HEK293 (cell line): Measurements from ENCODE around the gene RASL12.

ENCODE experiments used
- CTCF ChIA-PET: fragments of 350-600 bp; formaldehyde crosslinking; extraction: SDS; loops from one replicate; lab custom pipeline; 2021; ENCODE audit warnings: antibody characterized with exemption; lab: Yijun Ruan, JAX
- POLR2A ChIA-PET: fragments of 300-600 bp; formaldehyde crosslinking; extraction: SDS; loops from one replicate; lab custom pipeline; 2020; ENCODE audit warnings: antibody characterized with exemption, inconsistent platforms; lab: Yijun Ruan, JAX
- H3K27ac ChIP-seq: fragments of 200-500 bp; sonication (Bioruptor generic); 2 replicates; pipeline ENCODE4 v1.5.1; 2014; ENCODE audit warnings: low read depth, low read length, control low read depth, inconsistent platforms; ENCODE audit errors: extremely low read depth
- H3K36me3 ChIP-seq, 2 experiments: fragments of 200-500 bp in 1 of 2; sonication (Bioruptor generic) in 1 of 2; 1 replicate in 1 of 2; 2 replicates in 1 of 2; pipeline ENCODE4 v1.5.1; 2014 to 2017; ENCODE audit warnings: inconsistent platforms in 2 of 2, low read length in 2 of 2; ENCODE audit not compliant: control insufficient read depth in 2 of 2, insufficient read depth in 1 of 2
- H3K4me1 ChIP-seq: fragments of 200-500 bp; sonication (Bioruptor generic); 2 replicates; pipeline ENCODE4 v1.5.1; 2014; ENCODE audit warnings: mild to moderate bottlenecking, low read length, inconsistent platforms; ENCODE audit not compliant: control insufficient read depth, insufficient read depth
- H3K4me3 ChIP-seq: 2 replicates; pipeline ENCODE4 v1.5.1; 2011; ENCODE audit warnings: low read depth, mild to moderate bottlenecking, control low read depth, low read length, moderate library complexity
- H3K9me3 ChIP-seq: fragments of 200-500 bp; sonication (Bioruptor generic); 2 replicates; pipeline ENCODE4 v1.5.1; 2014; ENCODE audit warnings: low read depth, low read length, inconsistent platforms; ENCODE audit not compliant: control insufficient read depth, insufficient read depth
- GLIS1 ChIP-seq: fragments of 450-650 bp; formaldehyde crosslinking; IDR thresholded peaks from 2 replicates; pipeline ENCODE4 v1.5.1; 2016; ENCODE audit warnings: missing biosample characterization, missing genetic modification characterization
- MZF1 ChIP-seq: fragments of 450-650 bp; formaldehyde crosslinking; IDR thresholded peaks from 2 replicates; pipeline ENCODE4 v1.5.1; 2017; ENCODE audit warnings: missing biosample characterization, missing genetic modification characterization, borderline replicate concordance
- SP3 ChIP-seq: fragments of 450-650 bp; formaldehyde crosslinking; IDR thresholded peaks from 2 replicates; pipeline ENCODE4 v1.5.1; 2016; ENCODE audit warnings: missing biosample characterization, missing genetic modification characterization
- ZBTB17 ChIP-seq: fragments of 450-650 bp; formaldehyde crosslinking; IDR thresholded peaks from 2 replicates; pipeline ENCODE4 v1.5.1; 2016; ENCODE audit warnings: missing biosample characterization, missing genetic modification characterization
- ZBTB48 ChIP-seq: fragments of 450-650 bp; formaldehyde crosslinking; IDR thresholded peaks from 2 replicates; pipeline ENCODE4 v1.5.1; 2016; ENCODE audit warnings: missing biosample characterization, missing genetic modification characterization
- ZFP37 ChIP-seq: fragments of 450-650 bp; formaldehyde crosslinking; IDR thresholded peaks from 2 replicates; pipeline ENCODE4 v1.5.1; 2016; ENCODE audit warnings: missing biosample characterization, missing genetic modification characterization
- ZNF114 ChIP-seq: fragments of 450-650 bp; formaldehyde crosslinking; IDR thresholded peaks from 2 replicates; pipeline ENCODE4 v1.5.0; 2017; ENCODE audit warnings: missing biosample characterization, missing genetic modification characterization
- ZNF157 ChIP-seq: fragments of 450-650 bp; formaldehyde crosslinking; IDR thresholded peaks from 2 replicates; pipeline ENCODE4 v1.5.1; 2016; ENCODE audit warnings: missing biosample characterization, missing genetic modification characterization
- ZNF169 ChIP-seq: fragments of 450-650 bp; formaldehyde crosslinking; IDR thresholded peaks from 2 replicates; pipeline ENCODE4 v1.5.1; 2016; ENCODE audit warnings: missing biosample characterization, missing genetic modification characterization
- ZNF2 ChIP-seq: fragments of 450-650 bp; formaldehyde crosslinking; IDR thresholded peaks from 2 replicates; pipeline ENCODE4 v1.5.1; 2016; ENCODE audit warnings: missing biosample characterization, missing genetic modification characterization
- ZNF221 ChIP-seq: fragments of 450-650 bp; formaldehyde crosslinking; IDR thresholded peaks from 2 replicates; pipeline ENCODE4 v1.5.1; 2017; ENCODE audit warnings: missing biosample characterization, missing genetic modification characterization, borderline replicate concordance
- ZNF223 ChIP-seq: fragments of 450-650 bp; formaldehyde crosslinking; IDR thresholded peaks from 2 replicates; pipeline ENCODE4 v1.5.1; 2016; ENCODE audit warnings: missing biosample characterization, missing genetic modification characterization
- ZNF335 ChIP-seq: fragments of 450-650 bp; formaldehyde crosslinking; conservative IDR thresholded peaks from 2 replicates; pipeline ENCODE4 v1.5.1; 2016; ENCODE audit warnings: missing biosample characterization, missing genetic modification characterization
- ZNF654 ChIP-seq: fragments of 450-650 bp; formaldehyde crosslinking; IDR thresholded peaks from 2 replicates; pipeline ENCODE4 v1.5.1; 2016; ENCODE audit warnings: low read depth, missing biosample characterization, missing genetic modification characterization
- ZNF664 ChIP-seq: fragments of 450-650 bp; formaldehyde crosslinking; IDR thresholded peaks from 2 replicates; pipeline ENCODE4 v1.5.1; 2016; ENCODE audit warnings: missing biosample characterization, missing genetic modification characterization
- ZNF670 ChIP-seq: fragments of 450-650 bp; formaldehyde crosslinking; IDR thresholded peaks from 2 replicates; pipeline ENCODE4 v1.5.1; 2016; ENCODE audit warnings: missing biosample characterization, missing genetic modification characterization, low read depth
- ZNF776 ChIP-seq: fragments of 450-650 bp; formaldehyde crosslinking; IDR thresholded peaks from 2 replicates; pipeline ENCODE4 v1.5.0; 2017; ENCODE audit warnings: missing biosample characterization, missing genetic modification characterization, borderline replicate concordance
- ZNF830 ChIP-seq: fragments of 450-650 bp; IDR thresholded peaks from 2 replicates; pipeline ENCODE4 v1.5.0; 2018; ENCODE audit warnings: missing biosample characterization, missing genetic modification characterization, low read depth, mild to moderate bottlenecking, moderate library complexity
- ZSCAN16 ChIP-seq: fragments of 450-650 bp; formaldehyde crosslinking; IDR thresholded peaks from 2 replicates; pipeline ENCODE4 v1.5.1; 2016; ENCODE audit warnings: missing biosample characterization, missing genetic modification characterization
- TF ChIP-seq, protein P1 (sequence below): fragments of 450-650 bp; formaldehyde crosslinking; IDR thresholded peaks from 2 replicates; pipeline ENCODE4 v1.5.1; 2016; ENCODE audit warnings: missing biosample characterization, missing genetic modification characterization
- TF ChIP-seq, protein P2 (sequence below): fragments of 450-650 bp; formaldehyde crosslinking; IDR thresholded peaks from 2 replicates; pipeline ENCODE4 v1.5.1; 2016; ENCODE audit warnings: missing biosample characterization, missing genetic modification characterization
- TF ChIP-seq, protein P3 (sequence below): fragments of 450-650 bp; formaldehyde crosslinking; IDR thresholded peaks from 2 replicates; pipeline ENCODE4 v1.5.1; 2016; ENCODE audit warnings: missing biosample characterization, missing genetic modification characterization
- TF ChIP-seq, protein P4 (sequence below): fragments of 450-650 bp; formaldehyde crosslinking; IDR thresholded peaks from 2 replicates; pipeline ENCODE4 v1.5.1; 2016; ENCODE audit warnings: missing biosample characterization, missing genetic modification characterization
- TF ChIP-seq, protein P5 (sequence below): fragments of 450-650 bp; formaldehyde crosslinking; IDR thresholded peaks from 2 replicates; pipeline ENCODE4 v1.5.1; 2016; ENCODE audit warnings: missing biosample characterization, missing genetic modification characterization
- TF ChIP-seq, protein P6 (sequence below): fragments of 450-650 bp; formaldehyde crosslinking; IDR thresholded peaks from 2 replicates; pipeline ENCODE4 v1.5.1; 2016; ENCODE audit warnings: missing biosample characterization, missing genetic modification characterization

RASL12 gene

DNA sequence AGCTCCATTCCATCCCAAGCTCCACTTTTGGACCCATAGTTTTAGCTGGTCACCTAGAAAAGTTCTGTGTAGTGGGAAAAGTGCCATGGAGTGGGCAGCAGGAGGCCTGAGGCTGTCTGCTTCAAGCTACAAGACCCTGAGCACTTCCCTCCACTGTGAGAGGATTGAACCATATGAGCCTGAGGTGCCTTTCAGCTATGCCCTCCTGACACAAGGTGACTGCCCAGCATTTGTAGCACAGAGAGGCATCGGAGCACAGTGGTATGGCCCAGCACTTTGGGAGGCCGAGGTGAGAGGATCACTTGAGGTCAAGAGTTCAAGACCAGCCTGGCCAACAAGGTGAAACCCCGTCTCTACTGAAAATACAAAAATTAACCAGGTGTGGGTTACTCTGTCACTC, 4.8 kb upstream of the RASL12 start (continued):
- TF ChIP-seq, protein P1, sequence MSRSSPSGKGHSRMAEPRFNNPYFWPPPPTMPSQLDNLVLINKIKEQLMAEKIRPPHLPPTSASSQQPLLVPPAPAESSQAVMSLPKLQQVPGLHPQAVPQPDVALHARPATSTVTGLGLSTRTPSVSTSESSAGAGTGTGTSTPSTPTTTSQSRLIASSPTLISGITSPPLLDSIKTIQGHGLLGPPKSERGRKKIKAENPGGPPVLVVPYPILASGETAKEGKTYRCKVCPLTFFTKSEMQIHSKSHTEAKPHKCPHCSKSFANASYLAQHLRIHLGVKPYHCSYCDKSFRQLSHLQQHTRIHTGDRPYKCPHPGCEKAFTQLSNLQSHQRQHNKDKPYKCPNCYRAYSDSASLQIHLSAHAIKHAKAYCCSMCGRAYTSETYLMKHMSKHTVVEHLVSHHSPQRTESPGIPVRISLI (tag by site-specific recombination): no peak
- TF ChIP-seq, protein P2, sequence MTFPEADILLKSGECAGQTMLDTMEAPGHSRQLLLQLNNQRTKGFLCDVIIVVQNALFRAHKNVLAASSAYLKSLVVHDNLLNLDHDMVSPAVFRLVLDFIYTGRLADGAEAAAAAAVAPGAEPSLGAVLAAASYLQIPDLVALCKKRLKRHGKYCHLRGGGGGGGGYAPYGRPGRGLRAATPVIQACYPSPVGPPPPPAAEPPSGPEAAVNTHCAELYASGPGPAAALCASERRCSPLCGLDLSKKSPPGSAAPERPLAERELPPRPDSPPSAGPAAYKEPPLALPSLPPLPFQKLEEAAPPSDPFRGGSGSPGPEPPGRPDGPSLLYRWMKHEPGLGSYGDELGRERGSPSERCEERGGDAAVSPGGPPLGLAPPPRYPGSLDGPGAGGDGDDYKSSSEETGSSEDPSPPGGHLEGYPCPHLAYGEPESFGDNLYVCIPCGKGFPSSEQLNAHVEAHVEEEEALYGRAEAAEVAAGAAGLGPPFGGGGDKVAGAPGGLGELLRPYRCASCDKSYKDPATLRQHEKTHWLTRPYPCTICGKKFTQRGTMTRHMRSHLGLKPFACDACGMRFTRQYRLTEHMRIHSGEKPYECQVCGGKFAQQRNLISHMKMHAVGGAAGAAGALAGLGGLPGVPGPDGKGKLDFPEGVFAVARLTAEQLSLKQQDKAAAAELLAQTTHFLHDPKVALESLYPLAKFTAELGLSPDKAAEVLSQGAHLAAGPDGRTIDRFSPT (tag by site-specific recombination): no peak
- TF ChIP-seq ZNF2 (no peak), ZNF335 (no peak), ZNF776 (tag by site-specific recombination) (no peak), ZNF157 (tag by site-specific recombination) (no peak), ZNF654 (tag by site-specific recombination) (no peak), ZBTB17 (no peak)
- TF ChIP-seq, protein P3, sequence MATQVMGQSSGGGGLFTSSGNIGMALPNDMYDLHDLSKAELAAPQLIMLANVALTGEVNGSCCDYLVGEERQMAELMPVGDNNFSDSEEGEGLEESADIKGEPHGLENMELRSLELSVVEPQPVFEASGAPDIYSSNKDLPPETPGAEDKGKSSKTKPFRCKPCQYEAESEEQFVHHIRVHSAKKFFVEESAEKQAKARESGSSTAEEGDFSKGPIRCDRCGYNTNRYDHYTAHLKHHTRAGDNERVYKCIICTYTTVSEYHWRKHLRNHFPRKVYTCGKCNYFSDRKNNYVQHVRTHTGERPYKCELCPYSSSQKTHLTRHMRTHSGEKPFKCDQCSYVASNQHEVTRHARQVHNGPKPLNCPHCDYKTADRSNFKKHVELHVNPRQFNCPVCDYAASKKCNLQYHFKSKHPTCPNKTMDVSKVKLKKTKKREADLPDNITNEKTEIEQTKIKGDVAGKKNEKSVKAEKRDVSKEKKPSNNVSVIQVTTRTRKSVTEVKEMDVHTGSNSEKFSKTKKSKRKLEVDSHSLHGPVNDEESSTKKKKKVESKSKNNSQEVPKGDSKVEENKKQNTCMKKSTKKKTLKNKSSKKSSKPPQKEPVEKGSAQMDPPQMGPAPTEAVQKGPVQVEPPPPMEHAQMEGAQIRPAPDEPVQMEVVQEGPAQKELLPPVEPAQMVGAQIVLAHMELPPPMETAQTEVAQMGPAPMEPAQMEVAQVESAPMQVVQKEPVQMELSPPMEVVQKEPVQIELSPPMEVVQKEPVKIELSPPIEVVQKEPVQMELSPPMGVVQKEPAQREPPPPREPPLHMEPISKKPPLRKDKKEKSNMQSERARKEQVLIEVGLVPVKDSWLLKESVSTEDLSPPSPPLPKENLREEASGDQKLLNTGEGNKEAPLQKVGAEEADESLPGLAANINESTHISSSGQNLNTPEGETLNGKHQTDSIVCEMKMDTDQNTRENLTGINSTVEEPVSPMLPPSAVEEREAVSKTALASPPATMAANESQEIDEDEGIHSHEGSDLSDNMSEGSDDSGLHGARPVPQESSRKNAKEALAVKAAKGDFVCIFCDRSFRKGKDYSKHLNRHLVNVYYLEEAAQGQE (tag by site-specific recombination): no peak

DNA sequence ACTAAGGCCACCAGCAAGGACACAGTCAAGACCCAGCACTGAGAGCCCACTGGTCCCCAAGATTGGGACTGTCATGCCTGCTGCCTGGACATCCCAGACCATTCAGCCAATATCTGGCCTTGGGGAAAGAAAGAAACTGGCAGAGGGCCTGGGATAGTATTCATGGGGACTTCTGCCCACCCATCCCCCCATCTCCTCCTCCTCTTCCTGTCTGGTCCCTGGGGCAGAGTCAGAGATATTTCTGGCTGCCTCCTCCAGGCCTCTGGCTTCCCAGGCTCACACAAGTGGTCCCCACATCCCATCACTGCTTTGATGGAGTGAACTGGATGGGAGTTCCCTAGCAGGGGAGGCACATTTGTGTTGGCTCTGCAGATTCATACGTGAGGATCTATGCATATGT, 4.2 kb upstream of the RASL12 start:
- no peaks in the 10 kb centered on the region for H3K4me1 ChIP-seq
- no peaks in the 10 kb centered on the region for H3K36me3 ChIP-seq
- H3K4me3 ChIP-seq: no peak overlapping the region
- H3K27ac ChIP-seq: no peak overlapping the region
- H3K9me3 ChIP-seq: no peaks in the 10 kb centered on the region
- ChIA-PET POLR2A (no interaction called here), CTCF (interaction anchor here (0.6 kb wide), 1 partner anchor 1091 kb away, joined by 3 read pairs; no protein-coding TSS in a partner anchor)
- TF ChIP-seq, protein P4, sequence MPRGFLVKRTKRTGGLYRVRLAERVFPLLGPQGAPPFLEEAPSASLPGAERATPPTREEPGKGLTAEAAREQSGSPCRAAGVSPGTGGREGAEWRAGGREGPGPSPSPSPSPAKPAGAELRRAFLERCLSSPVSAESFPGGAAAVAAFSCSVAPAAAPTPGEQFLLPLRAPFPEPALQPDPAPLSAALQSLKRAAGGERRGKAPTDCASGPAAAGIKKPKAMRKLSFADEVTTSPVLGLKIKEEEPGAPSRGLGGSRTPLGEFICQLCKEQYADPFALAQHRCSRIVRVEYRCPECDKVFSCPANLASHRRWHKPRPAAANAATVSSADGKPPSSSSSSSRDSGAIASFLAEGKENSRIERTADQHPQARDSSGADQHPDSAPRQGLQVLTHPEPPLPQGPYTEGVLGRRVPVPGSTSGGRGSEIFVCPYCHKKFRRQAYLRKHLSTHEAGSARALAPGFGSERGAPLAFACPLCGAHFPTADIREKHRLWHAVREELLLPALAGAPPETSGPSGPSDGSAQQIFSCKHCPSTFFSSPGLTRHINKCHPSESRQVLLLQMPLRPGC (tag by site-specific recombination): no peak
- TF ChIP-seq, protein P5, sequence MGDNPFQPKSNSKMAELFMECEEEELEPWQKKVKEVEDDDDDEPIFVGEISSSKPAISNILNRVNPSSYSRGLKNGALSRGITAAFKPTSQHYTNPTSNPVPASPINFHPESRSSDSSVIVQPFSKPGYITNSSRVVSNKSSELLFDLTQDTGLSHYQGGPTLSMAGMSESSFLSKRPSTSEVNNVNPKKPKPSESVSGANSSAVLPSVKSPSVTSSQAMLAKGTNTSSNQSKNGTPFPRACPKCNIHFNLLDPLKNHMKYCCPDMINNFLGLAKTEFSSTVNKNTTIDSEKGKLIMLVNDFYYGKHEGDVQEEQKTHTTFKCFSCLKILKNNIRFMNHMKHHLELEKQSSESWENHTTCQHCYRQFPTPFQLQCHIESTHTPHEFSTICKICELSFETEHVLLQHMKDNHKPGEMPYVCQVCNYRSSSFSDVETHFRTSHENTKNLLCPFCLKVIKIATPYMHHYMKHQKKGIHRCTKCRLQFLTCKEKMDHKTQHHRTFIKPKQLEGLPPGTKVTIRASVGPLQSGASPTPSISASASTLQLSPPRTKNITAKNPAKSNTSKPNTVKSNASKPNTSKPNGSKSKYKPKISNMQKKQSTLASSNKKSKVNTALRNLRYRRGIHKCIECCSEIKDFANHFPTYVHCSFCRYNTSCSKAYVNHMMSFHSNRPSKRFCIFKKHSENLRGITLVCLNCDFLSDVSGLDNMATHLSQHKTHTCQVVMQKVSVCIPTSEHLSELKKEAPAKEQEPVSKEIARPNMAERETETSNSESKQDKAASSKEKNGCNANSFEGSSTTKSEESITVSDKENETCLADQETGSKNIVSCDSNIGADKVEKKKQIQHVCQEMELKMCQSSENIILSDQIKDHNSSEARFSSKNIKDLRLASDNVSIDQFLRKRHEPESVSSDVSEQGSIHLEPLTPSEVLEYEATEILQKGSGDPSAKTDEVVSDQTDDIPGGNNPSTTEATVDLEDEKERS (tag by site-specific recombination): no peak
- TF ChIP-seq, protein P6, sequence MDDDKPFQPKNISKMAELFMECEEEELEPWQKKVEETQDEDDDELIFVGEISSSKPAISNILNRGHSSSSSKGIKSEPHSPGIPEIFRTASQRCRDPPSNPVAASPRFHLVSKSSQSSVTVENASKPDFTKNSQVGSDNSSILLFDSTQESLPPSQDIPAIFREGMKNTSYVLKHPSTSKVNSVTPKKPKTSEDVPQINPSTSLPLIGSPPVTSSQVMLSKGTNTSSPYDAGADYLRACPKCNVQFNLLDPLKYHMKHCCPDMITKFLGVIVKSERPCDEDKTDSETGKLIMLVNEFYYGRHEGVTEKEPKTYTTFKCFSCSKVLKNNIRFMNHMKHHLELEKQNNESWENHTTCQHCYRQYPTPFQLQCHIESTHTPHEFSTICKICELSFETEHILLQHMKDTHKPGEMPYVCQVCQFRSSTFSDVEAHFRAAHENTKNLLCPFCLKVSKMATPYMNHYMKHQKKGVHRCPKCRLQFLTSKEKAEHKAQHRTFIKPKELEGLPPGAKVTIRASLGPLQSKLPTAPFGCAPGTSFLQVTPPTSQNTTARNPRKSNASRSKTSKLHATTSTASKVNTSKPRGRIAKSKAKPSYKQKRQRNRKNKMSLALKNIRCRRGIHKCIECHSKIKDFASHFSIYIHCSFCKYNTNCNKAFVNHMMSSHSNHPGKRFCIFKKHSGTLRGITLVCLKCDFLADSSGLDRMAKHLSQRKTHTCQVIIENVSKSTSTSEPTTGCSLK (tag by site-specific recombination): no peak
- TF ChIP-seq ZNF670 (tag by site-specific recombination) (no peak), SP3 (no peak), ZNF221 (tag by site-specific recombination) (no peak), ZNF223 (tag by site-specific recombination) (no peak), ZNF114 (tag by site-specific recombination) (no peak), ZSCAN16 (tag by site-specific recombination) (no peak), ZNF169 (tag by site-specific recombination) (no peak), ZFP37 (no peak), MZF1 (tag by site-specific recombination) (no peak), GLIS1 (tag by site-specific recombination) (no peak), ZNF830 (tag by site-specific recombination) (no peak), ZNF664 (tag by site-specific recombination) (no peak), ZBTB48 (tag by site-specific recombination) (no peak)
